PC-3 (cell line): ENCODE data around the gene NUAK2. TPM values are rescaled to one million over a fixed set of nuclear protein-coding genes. Genes with fewer than 3 reads are reported as not detected.

Experiments used
- ATAC-seq: fragments of 200-7000 bp; cut with Tn5 transposase; 2 replicates; pipeline ENCODE4 v1.9.1; 2020; ENCODE audit warnings: mild to moderate bottlenecking, moderate library complexity
- BruUV-seq: library from RNA; stranded (reverse); fragments of 400-500 nt; replicated peaks from 2 replicates; lab custom pipeline; 2021; lab: Mats Ljungman, UMichigan
- CTCF ChIA-PET: fragments of 300-600 bp; sonication (Branson Sonifier 250); formaldehyde crosslinking; loops from one replicate; lab custom pipeline; 2022; ENCODE audit warnings: antibody characterized with exemption; lab: Charles Lee
- POLR2A ChIA-PET: fragments of 300-600 bp; sonication (Branson Sonifier 250); formaldehyde crosslinking; loops from one replicate; lab custom pipeline; 2022; ENCODE audit warnings: antibody characterized with exemption; ENCODE audit not compliant: unreplicated experiment; lab: Charles Lee
- DNase-seq: peaks from one replicate; pipeline ENCODE4 v3.0.0-alpha.2; 2015
- H2AFZ ChIP-seq: fragments of 300-600 bp; sonication (generic); 2 replicates; pipeline ENCODE4 v1.6.0; 2016; ENCODE audit warnings: antibody characterized with exemption, low read length
- H3F3A ChIP-seq: fragments of 300-600 bp; sonication (generic); one replicate; pipeline ENCODE4 v1.6.0; 2017; ENCODE audit warnings: antibody characterized with exemption, low read length, control low read depth, mild to moderate bottlenecking; ENCODE audit not compliant: unreplicated experiment
- H3K27ac ChIP-seq: fragments of 300-600 bp; sonication (generic); 2 replicates; pipeline ENCODE4 v1.5.1; 2016; ENCODE audit warnings: mild to moderate bottlenecking, low read length
- H3K27me3 ChIP-seq: fragments of 300-600 bp; sonication (generic); 2 replicates; pipeline ENCODE4 v1.6.1; 2016; ENCODE audit warnings: low read length, mixed read lengths
- H3K36me3 ChIP-seq: fragments of 300-600 bp; sonication (generic); 2 replicates; pipeline ENCODE4 v1.6.1; 2016; ENCODE audit warnings: low read depth, mixed run types, low read length, mixed read lengths
- H3K4me1 ChIP-seq: fragments of 300-600 bp; sonication (generic); 2 replicates; pipeline ENCODE4 v1.5.1; 2016; ENCODE audit warnings: low read length; ENCODE audit not compliant: insufficient read depth
- H3K4me2 ChIP-seq: fragments of 300-600 bp; sonication (generic); 2 replicates; pipeline ENCODE4 v1.6.0; 2016; ENCODE audit warnings: low read length
- H3K4me3 ChIP-seq: fragments of 300-600 bp; sonication (generic); 2 replicates; pipeline ENCODE4 v1.5.1; 2016; ENCODE audit warnings: mild to moderate bottlenecking, low read length, mixed read lengths
- H3K79me2 ChIP-seq: fragments of 300-600 bp; sonication (generic); 2 replicates; pipeline ENCODE4 v1.6.1; 2017; ENCODE audit warnings: low read length, mixed read lengths
- H3K9ac ChIP-seq: fragments of 300-600 bp; sonication (generic); 2 replicates; pipeline ENCODE4 v1.6.0; 2016; ENCODE audit warnings: mild to moderate bottlenecking, low read length
- H3K9me2 ChIP-seq: fragments of 300-600 bp; sonication (generic); replicated peaks from 2 replicates; pipeline ENCODE4 v1.6.1; 2016; ENCODE audit warnings: mixed run types, low read length, mixed read lengths
- H3K9me3 ChIP-seq: fragments of 300-600 bp; sonication (generic); 2 replicates; pipeline ENCODE4 v1.6.1; 2016; ENCODE audit warnings: low read length, mixed read lengths
- H4K20me1 ChIP-seq: fragments of 300-600 bp; sonication (generic); 2 replicates; pipeline ENCODE4 v1.6.1; 2016; ENCODE audit warnings: low read length, mixed read lengths
- EZH2 ChIP-seq: fragments of 300-600 bp; sonication (generic); IDR thresholded peaks from one replicate; pipeline ENCODE4 v1.6.1; 2017; ENCODE audit warnings: antibody characterized with exemption, mild to moderate bottlenecking, low read length; ENCODE audit not compliant: unreplicated experiment
- EZH2phosphoT487 ChIP-seq: fragments of 300-600 bp; sonication (generic); IDR thresholded peaks from 2 replicates; pipeline ENCODE4 v1.6.1; 2018; ENCODE audit warnings: mild to moderate bottlenecking, antibody characterized with exemption, low read length, borderline replicate concordance
- intact Hi-C: fragments of 100-400 bp; cut with micrococcal nuclease; formaldehyde crosslinking; loops from 2 replicates; pipeline ENCODE4 v1.9.0; 2023
- total RNA-seq: library from RNA; depleted of rRNA; stranded (reverse); fragments of >200 nt; gene quantifications from 2 replicates; pipeline ENCODE4 v1.2.3, GENCODE V29; 2014
- TF ChIP-seq, protein P1 (sequence below): fragments of 300-600 bp; sonication (generic); conservative IDR thresholded peaks from 2 replicates; pipeline ENCODE4 v1.5.1; 2017; ENCODE audit warnings: antibody characterized with exemption, low read depth, mild to moderate bottlenecking, low read length

The NUAK2 gene
- total RNA-seq, 1 experiment from 2014 or later: 3.8 TPM

DNA sequence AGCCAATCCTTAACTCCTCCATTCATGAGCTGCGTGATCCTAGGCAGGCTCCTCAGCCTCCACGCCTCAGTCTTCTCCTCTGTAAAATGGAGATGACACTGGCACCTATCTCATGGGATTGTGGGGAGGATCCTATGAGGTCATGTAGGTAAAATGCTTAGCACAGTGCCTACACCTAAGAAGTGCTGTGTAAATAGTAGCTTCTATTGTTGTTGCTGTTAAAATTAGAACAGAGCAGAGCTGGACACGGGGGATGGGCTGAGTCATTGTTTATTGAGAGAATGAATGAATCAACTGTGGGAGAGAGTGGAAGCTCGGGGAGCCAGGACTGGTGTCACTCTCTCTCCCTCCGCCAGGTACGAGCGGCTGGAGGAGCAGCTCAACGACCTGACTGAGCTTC lies 50.8 kb downstream of the NUAK2 start:
- Histone ChIP-seq H3K9me2 (no peaks in the 10 kb centered on the region), H3K79me2 (no peaks in the 10 kb centered on the region), H3K4me2 (peak overlapping the region; percentile 32), H3K4me1 (peaks cover 16% of the 10 kb centered on the region), H3K27ac (peak overlapping the region; percentile 54), H3K9ac (no peak overlapping the region), H4K20me1 (no peaks in the 10 kb centered on the region), H3K36me3 (no peaks in the 10 kb centered on the region), H3K9me3 (no peaks in the 10 kb centered on the region), H3F3A (no peaks in the 10 kb centered on the region), H3K27me3 (no peaks in the 10 kb centered on the region), H3K4me3 (no peak overlapping the region), H2AFZ (no peak overlapping the region)
- ChIA-PET POLR2A (interaction anchor here (0.6 to 1.0 kb wide), 3 partner anchors 14 to 178 kb away, joined by 3 to 11 read pairs (median 5); no protein-coding TSS in a partner anchor), CTCF (interaction anchor here (0.6 to 2.1 kb wide), 9 partner anchors 12 to 273 kb away, joined by 3 to 20 read pairs (median 5); no protein-coding TSS in a partner anchor)
- TF ChIP-seq EZH2: no peak
- peak; percentile 68 for TF ChIP-seq EZH2phosphoT487
- TF ChIP-seq, protein P1, sequence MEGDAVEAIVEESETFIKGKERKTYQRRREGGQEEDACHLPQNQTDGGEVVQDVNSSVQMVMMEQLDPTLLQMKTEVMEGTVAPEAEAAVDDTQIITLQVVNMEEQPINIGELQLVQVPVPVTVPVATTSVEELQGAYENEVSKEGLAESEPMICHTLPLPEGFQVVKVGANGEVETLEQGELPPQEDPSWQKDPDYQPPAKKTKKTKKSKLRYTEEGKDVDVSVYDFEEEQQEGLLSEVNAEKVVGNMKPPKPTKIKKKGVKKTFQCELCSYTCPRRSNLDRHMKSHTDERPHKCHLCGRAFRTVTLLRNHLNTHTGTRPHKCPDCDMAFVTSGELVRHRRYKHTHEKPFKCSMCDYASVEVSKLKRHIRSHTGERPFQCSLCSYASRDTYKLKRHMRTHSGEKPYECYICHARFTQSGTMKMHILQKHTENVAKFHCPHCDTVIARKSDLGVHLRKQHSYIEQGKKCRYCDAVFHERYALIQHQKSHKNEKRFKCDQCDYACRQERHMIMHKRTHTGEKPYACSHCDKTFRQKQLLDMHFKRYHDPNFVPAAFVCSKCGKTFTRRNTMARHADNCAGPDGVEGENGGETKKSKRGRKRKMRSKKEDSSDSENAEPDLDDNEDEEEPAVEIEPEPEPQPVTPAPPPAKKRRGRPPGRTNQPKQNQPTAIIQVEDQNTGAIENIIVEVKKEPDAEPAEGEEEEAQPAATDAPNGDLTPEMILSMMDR: no peak
- ATAC-seq (peak; percentile 84), DNase-seq (peak; percentile 94)
- intact Hi-C loops: no loop called here
- no TSS peak for BruUV-seq

DNA sequence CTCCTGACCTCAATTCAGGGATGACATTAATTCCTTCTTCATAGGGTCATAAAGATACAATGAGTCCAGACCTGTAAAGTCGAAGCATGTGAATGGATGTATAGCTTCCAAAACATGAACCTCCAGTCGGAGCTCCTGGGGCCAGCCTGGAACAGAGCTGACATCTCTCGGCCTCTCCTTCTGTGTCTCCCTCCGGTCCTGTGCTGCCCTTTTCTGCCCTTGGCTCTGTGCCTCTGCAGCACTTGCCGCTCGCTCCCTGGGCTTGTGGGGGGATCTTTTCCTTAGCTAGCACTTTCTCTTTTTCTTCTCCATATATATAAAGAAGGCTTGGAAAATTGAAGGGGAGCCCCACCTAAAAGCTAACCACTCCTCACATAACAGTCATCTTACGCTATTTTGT lies 51.3 kb downstream of the NUAK2 start:
- intact Hi-C loops: no loop called here
- CTCF ChIA-PET: interaction anchor here (0.6 to 2.1 kb wide), 7 partner anchors 11 to 265 kb away, joined by 3 to 20 read pairs (median 5); no protein-coding TSS in a partner anchor
- Histone ChIP-seq H3K4me3 (no peak overlapping the region), H3K36me3 (no peaks in the 10 kb centered on the region), H3K9ac (no peak overlapping the region), H4K20me1 (no peaks in the 10 kb centered on the region), H3K4me1 (peaks cover 16% of the 10 kb centered on the region), H2AFZ (no peak overlapping the region), H3F3A (no peaks in the 10 kb centered on the region), H3K4me2 (peak overlapping the region; percentile 32), H3K9me2 (no peaks in the 10 kb centered on the region), H3K9me3 (no peaks in the 10 kb centered on the region), H3K27ac (peak overlapping the region; percentile 37), H3K79me2 (no peaks in the 10 kb centered on the region), H3K27me3 (no peaks in the 10 kb centered on the region)
- no TSS peak for BruUV-seq
- POLR2A ChIA-PET: interaction anchor here (0.6 to 1.0 kb wide), 2 partner anchors 14 to 178 kb away, joined by 3 to 5 read pairs; no protein-coding TSS in a partner anchor
- ATAC-seq (no peak), DNase-seq (no peak)
- TF ChIP-seq, protein P1: no peak
- TF ChIP-seq EZH2phosphoT487: no peak
- TF ChIP-seq EZH2: no peak

DNA sequence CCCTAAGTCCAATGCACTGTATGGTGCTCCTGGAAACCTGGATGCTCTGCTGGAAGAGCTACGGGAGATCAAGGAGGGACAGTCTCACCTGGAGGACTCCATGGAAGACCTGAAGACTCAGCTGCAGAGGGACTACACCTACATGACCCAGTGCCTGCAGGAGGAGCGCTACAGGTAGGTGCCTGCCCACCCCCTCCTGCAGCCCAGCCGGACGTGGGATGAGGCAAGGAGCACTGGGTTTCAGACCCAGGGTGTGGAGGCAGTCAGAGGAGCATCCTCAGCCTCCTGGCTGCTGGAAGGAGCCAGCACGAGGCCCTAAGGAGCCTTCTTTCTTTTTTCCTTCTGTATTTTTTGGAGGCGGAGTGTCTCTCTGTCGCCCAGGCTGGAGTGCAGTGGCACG lies 51.8 kb downstream of the NUAK2 start:
- TF ChIP-seq, protein P1: no peak
- TF ChIP-seq EZH2phosphoT487 (no peak), EZH2 (no peak)
- ATAC-seq (no peak), DNase-seq (no peak)
- Histone ChIP-seq H3K36me3 (no peaks in the 10 kb centered on the region), H3K27ac (no peak overlapping the region), H3F3A (no peaks in the 10 kb centered on the region), H3K79me2 (no peaks in the 10 kb centered on the region), H2AFZ (no peak overlapping the region), H3K9me3 (no peaks in the 10 kb centered on the region), H4K20me1 (no peaks in the 10 kb centered on the region), H3K4me3 (no peak overlapping the region), H3K9me2 (no peaks in the 10 kb centered on the region), H3K4me1 (peaks cover 16% of the 10 kb centered on the region), H3K4me2 (no peak overlapping the region), H3K9ac (no peak overlapping the region), H3K27me3 (no peaks in the 10 kb centered on the region)
- POLR2A ChIA-PET: no interaction called here
- no TSS peak for BruUV-seq
- CTCF ChIA-PET: interaction anchor here (2.1 kb wide), 1 partner anchor 40 kb away, joined by 12 read pairs; no protein-coding TSS in a partner anchor
- intact Hi-C loops: no loop called here
